Measurements from ENCODE around the gene PCK1.

The PCK1 gene

DNA sequence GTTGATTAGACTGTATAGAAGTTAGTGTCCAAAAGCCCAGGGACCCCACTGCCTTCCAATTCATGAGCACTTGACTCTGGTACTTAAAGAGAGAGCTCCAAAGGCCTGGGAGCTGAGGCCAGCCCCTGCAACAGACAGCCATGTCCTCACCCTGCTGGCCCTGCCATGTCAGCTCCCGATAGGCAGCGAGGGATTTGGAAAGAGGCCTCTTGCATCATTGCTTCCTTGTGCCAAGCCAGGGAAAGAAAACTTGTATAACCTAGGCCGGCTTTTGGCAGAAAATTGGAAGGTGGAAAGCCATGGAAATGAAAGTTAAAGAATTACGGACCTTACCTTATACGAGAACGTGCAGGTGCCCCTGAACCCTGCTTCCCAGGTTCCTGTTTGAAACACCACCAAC lies 8.4 kb upstream of the PCK1 start:
- H3K9ac ChIP-seq (ENCODE audit: low read length), result no peak overlapping the region
- no peaks in the 10 kb centered on the region for H3K36me3 ChIP-seq (ENCODE audit: control insufficient read depth, insufficient read depth, low read length)
- H3K27me3 ChIP-seq (ENCODE audit: control insufficient read depth, insufficient read depth, low read length), result no peaks in the 10 kb centered on the region; the same call in 1 of the 2 replicates
- H3K27ac ChIP-seq (ENCODE audit: low read depth, low read length), result no peak overlapping the region
- 0 out of 2 replicates have a peak, but pooled peaks cover 8% of the 10 kb centered on the region for H3K4me1 ChIP-seq (ENCODE audit: control insufficient read depth, insufficient read depth, low read length)
- H3K9me3 ChIP-seq (ENCODE audit: control insufficient read depth, insufficient read depth, low read depth, low read length), result no peaks in the 10 kb centered on the region
- H3K4me3 ChIP-seq (ENCODE audit: low read depth, low read length), result no peak overlapping the region

DNA sequence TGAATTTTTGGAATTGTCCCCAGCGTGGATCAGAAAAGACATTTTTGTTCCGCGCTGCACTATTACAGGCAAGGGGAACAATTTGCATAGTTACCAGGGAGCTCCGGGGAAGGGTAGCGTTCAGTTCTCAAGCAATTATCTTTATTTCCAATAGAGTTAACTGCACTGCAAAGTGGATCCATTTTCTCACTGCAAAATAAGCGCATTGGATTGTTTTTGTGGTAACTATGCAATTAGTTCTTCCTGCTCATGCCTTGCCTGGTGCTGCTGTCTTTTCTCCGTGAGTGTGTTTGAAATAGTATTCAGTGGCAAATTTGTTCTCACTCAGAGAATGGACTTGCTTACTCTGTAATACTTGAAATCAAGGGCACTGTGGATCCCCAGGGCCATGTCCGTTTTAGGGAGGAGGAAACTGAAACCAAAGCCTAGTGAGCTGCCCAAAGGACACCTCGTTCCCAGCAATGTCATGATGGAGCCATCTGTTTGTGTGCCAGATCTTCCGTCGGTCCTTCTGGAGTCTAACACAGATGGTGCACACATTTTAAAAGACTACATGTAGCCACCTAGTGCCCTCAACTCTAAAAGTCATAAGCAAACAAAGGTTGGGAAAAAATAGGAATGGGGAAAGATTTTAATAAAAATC lies 7.4 kb upstream of the PCK1 start:
- no peak overlapping the region for H3K9ac ChIP-seq (ENCODE audit: low read length)
- no peaks in the 10 kb centered on the region for H3K36me3 ChIP-seq (ENCODE audit: control insufficient read depth, insufficient read depth, low read length)
- H3K27ac ChIP-seq (ENCODE audit: low read depth, low read length), result no peak overlapping the region
- H3K4me1 ChIP-seq (ENCODE audit: control insufficient read depth, insufficient read depth, low read length), result 0 out of 2 replicates have a peak, but pooled peaks cover 8% of the 10 kb centered on the region
- no peaks in the 10 kb centered on the region for H3K9me3 ChIP-seq (ENCODE audit: control insufficient read depth, insufficient read depth, low read depth, low read length)
- no peak overlapping the region for H3K4me3 ChIP-seq (ENCODE audit: low read depth, low read length)
- no peaks in the 10 kb centered on the region; the same call in 1 of the 2 replicates for H3K27me3 ChIP-seq (ENCODE audit: control insufficient read depth, insufficient read depth, low read length)

DNA sequence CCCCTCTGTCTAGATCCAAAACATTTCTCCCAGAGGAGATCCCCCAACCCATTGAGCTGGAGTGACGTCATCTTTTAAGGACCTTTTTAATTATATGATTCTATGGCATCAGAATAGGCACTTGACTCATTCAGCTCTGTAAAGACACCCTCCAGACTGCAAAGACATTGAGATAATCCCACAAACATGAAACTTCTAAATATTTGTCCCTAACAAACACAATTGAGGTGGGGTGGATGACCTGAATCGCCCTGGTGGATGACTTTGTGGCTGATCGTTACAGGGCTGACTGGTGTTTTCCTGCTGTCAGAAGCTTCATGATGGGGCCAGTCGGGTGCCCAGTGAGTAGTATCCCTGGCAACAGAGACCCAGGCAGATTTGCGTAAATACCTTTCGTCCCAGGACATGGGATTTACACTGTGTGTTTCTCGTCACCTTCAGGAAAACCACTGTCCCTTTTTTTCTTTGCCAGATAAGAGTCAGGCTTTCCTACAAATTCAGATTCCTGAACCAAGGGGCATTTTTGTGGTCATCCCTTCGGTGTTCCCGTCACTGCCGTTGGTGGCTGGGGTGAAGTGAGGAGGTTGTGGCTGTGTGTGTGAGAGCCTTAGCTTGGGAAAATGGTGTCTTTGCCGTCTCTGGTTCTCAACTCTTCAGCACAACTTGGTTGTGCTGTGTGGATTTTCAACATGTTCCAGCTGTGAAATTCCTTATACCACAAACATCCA lies 5.3 kb upstream of the PCK1 start:
- H3K9ac ChIP-seq (ENCODE audit: low read length), result no peak overlapping the region

DNA sequence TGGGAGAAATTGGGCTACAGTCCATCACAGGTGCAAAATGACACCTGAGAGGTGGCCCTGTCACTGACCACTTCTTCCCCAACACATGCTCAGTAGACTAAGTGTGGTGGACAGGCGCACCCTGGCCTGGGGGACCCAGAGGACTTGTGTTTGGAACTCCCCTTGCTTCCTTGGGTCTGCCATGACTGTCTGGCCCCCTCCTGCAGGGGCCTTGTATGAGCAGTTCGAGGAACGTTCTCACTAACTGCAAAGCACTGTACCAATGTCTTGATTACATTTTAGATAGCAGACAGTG lies 4.0 kb upstream of the PCK1 start:
- Histone ChIP-seq H3K27me3 (ENCODE audit: control insufficient read depth, insufficient read depth, low read length) (no peaks in the 10 kb centered on the region; the same call in 1 of the 2 replicates), H3K27ac (ENCODE audit: low read depth, low read length) (no peak overlapping the region), H3K9me3 (ENCODE audit: control insufficient read depth, insufficient read depth, low read depth, low read length) (no peaks in the 10 kb centered on the region), H3K36me3 (ENCODE audit: control insufficient read depth, insufficient read depth, low read length) (no peaks in the 10 kb centered on the region), H3K9ac (ENCODE audit: low read length) (no peak overlapping the region), H3K4me1 (ENCODE audit: control insufficient read depth, insufficient read depth, low read length) (0 out of 2 replicates have a peak, but pooled peaks cover 12% of the 10 kb centered on the region), H3K4me3 (ENCODE audit: low read depth, low read length) (no peak overlapping the region)

More for the DNA sequence above, 5.3 kb upstream of the PCK1 start:
- 0 out of 2 replicates have a peak, but pooled peaks cover 12% of the 10 kb centered on the region for H3K4me1 ChIP-seq (ENCODE audit: control insufficient read depth, insufficient read depth, low read length)
- H3K4me3 ChIP-seq (ENCODE audit: low read depth, low read length), result no peak overlapping the region
- no peaks in the 10 kb centered on the region; the same call in 1 of the 2 replicates for H3K27me3 ChIP-seq (ENCODE audit: control insufficient read depth, insufficient read depth, low read length)
- H3K9me3 ChIP-seq (ENCODE audit: control insufficient read depth, insufficient read depth, low read depth, low read length), result no peaks in the 10 kb centered on the region
- H3K36me3 ChIP-seq (ENCODE audit: control insufficient read depth, insufficient read depth, low read length), result no peaks in the 10 kb centered on the region
- H3K27ac ChIP-seq (ENCODE audit: low read depth, low read length), result no peak overlapping the region

DNA sequence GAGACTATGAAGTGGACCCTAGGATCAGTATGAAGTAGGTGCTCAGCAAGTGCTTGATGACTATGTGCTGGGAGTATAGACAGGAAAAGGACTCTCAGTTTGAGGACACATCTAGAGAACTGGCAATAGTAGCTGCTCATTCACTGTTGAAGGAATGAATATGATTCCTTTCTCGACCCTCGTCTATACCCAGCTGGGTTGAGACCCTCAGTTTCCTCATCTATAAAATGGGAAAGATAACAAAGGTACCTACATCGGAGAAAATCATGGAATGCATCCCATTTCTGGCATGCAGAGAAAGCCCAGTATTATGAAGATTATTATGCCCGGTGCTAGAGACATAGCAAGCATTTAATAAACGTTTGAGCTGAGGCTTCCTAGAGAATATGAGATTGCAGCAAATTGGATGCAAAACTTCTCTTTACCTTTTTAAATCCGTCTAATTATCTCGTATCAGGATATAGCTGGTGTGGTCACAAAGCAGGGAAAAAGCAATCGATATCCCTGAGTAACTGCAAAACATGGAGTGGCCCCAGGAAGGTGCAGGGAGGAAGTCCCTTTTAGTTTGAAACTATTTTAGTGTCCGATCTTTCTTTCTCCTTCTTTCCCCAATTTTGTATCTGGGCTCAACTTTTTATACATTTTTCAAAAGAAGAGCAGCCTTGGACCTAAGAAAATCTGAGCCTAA lies 2.8 kb upstream of the PCK1 start:
- no peak overlapping the region for H3K4me3 ChIP-seq (ENCODE audit: low read depth, low read length)
- no peaks in the 10 kb centered on the region for H3K9me3 ChIP-seq (ENCODE audit: control insufficient read depth, insufficient read depth, low read depth, low read length)
- H3K27me3 ChIP-seq (ENCODE audit: control insufficient read depth, insufficient read depth, low read length), result no peaks in the 10 kb centered on the region; the same call in 1 of the 2 replicates
- 0 out of 2 replicates have a peak, but pooled peaks cover 12% of the 10 kb centered on the region for H3K4me1 ChIP-seq (ENCODE audit: control insufficient read depth, insufficient read depth, low read length)
- H3K27ac ChIP-seq (ENCODE audit: low read depth, low read length), result no peak overlapping the region
- H3K36me3 ChIP-seq (ENCODE audit: control insufficient read depth, insufficient read depth, low read length), result no peaks in the 10 kb centered on the region
- no peak overlapping the region for H3K9ac ChIP-seq (ENCODE audit: low read length)

DNA sequence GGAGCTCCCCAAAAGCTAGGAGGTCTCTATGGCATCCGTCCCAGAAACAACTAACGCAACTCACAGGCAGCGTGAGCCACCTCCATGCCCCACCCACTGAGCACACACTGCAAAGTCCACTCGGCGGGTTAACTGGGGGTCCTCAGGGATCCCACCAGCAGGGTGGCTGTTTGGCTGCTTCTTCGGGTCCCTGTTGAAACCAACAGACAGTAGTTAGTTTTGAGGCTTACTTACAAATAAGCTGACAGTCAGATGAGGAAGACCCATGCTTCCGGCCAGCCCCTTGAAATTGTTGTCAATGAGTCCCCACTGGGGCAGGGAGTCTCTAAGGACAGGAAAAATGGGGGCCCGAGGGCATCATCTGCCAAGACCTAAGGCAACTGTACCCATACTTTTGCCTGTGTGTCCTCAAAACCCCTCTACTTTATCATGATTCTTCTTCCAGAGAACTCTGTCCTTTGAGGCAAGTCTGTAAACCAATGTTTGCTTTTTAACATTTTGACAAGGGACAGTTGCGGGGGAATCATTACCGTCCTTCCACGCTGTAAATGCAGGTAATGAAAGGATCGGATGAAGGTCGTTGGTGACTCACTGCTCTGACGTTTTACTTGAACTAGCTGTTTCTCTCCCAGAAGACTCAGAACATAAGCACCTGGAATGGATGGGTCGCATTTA lies 2.2 kb upstream of the PCK1 start:
- H3K9me3 ChIP-seq (ENCODE audit: control insufficient read depth, insufficient read depth, low read depth, low read length), result no peaks in the 10 kb centered on the region
- 0 out of 2 replicates have a peak, but pooled peaks cover 10% of the 10 kb centered on the region for H3K4me1 ChIP-seq (ENCODE audit: control insufficient read depth, insufficient read depth, low read length)
- no peaks in the 10 kb centered on the region for H3K36me3 ChIP-seq (ENCODE audit: control insufficient read depth, insufficient read depth, low read length)
- H3K27me3 ChIP-seq (ENCODE audit: control insufficient read depth, insufficient read depth, low read length), result no peaks in the 10 kb centered on the region; the same call in 1 of the 2 replicates
- H3K4me3 ChIP-seq (ENCODE audit: low read depth, low read length), result no peak overlapping the region
- no peak overlapping the region for H3K9ac ChIP-seq (ENCODE audit: low read length)
- H3K27ac ChIP-seq (ENCODE audit: low read depth, low read length), result no peak overlapping the region

DNA sequence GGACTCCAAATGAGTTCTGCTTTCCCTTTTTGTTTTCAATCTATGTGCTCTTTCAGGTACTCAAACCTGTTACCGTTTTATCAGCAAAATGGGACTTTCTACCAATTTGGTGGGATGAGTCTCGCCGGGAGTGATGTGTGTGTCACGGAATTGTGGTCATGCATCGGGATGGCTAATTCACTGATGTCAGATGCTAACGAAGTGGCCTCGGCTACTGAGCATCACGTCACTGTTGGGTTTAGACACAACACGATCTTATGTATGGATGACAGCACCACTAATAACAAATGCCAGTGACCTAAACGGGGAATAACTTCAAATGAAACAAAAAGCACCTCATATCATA lies 1.6 kb upstream of the PCK1 start:
- Histone ChIP-seq H3K27ac (ENCODE audit: low read depth, low read length) (no peak overlapping the region), H3K36me3 (ENCODE audit: control insufficient read depth, insufficient read depth, low read length) (no peaks in the 10 kb centered on the region), H3K9me3 (ENCODE audit: control insufficient read depth, insufficient read depth, low read depth, low read length) (no peaks in the 10 kb centered on the region), H3K4me1 (ENCODE audit: control insufficient read depth, insufficient read depth, low read length) (0 out of 2 replicates have a peak, but pooled peaks cover 5% of the 10 kb centered on the region), H3K4me3 (ENCODE audit: low read depth, low read length) (no peak overlapping the region), H3K9ac (ENCODE audit: low read length) (no peak overlapping the region), H3K27me3 (ENCODE audit: control insufficient read depth, insufficient read depth, low read length) (no peaks in the 10 kb centered on the region; the same call in 1 of the 2 replicates)

DNA sequence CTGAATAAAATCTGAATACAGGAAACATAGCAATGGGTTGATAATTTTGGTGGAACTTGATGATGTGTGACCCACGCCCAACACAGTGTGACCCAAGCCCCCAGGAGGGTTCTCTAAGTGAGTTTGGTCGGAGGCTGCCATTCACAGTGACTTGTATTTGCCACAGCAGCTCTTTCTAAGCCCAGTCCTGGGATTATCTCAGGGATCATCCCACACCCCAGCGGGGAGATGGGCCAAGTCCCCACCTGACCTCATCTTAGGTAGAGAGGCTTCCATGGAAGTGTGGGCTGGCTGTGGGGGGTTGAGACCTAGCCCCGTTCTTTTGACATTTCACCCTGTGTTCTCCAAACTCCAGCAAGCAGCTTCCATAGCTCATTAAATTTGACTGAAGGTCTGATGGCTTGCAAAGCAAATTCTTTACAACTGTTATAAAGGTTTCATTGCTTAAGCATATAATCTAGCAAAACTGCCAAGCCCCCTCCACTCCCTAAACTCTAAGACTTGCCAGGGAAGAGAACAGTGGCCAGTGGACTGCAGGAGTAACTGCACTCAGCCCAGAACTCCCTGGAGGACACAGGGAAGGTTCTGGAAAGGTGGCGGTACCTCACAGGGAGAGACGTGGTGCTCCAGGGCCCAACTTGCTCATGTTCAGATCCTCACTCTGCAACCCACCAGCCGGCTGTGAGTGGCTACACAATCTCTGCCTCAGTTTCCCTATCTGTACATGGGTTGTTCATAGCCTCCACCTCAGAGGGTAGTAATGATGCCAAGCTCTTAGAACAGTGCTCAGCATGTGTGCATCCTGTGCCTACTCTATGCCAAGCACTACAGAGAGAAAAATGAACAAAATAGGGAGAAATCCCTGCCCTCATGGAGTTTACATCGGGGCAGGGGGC lies 1.0 kb upstream of the PCK1 start:
- H3K36me3 ChIP-seq (ENCODE audit: control insufficient read depth, insufficient read depth, low read length), result no peaks in the 10 kb centered on the region
- 0 out of 2 replicates have a peak, but pooled peaks cover 4% of the 10 kb centered on the region for H3K4me1 ChIP-seq (ENCODE audit: control insufficient read depth, insufficient read depth, low read length)
- H3K27me3 ChIP-seq (ENCODE audit: control insufficient read depth, insufficient read depth, low read length), result no peaks in the 10 kb centered on the region; the same call in 1 of the 2 replicates
- H3K4me3 ChIP-seq (ENCODE audit: low read depth, low read length), result no peak overlapping the region
- no peaks in the 10 kb centered on the region for H3K9me3 ChIP-seq (ENCODE audit: control insufficient read depth, insufficient read depth, low read depth, low read length)
- no peak overlapping the region for H3K9ac ChIP-seq (ENCODE audit: low read length)
- H3K27ac ChIP-seq (ENCODE audit: low read depth, low read length), result no peak overlapping the region

DNA sequence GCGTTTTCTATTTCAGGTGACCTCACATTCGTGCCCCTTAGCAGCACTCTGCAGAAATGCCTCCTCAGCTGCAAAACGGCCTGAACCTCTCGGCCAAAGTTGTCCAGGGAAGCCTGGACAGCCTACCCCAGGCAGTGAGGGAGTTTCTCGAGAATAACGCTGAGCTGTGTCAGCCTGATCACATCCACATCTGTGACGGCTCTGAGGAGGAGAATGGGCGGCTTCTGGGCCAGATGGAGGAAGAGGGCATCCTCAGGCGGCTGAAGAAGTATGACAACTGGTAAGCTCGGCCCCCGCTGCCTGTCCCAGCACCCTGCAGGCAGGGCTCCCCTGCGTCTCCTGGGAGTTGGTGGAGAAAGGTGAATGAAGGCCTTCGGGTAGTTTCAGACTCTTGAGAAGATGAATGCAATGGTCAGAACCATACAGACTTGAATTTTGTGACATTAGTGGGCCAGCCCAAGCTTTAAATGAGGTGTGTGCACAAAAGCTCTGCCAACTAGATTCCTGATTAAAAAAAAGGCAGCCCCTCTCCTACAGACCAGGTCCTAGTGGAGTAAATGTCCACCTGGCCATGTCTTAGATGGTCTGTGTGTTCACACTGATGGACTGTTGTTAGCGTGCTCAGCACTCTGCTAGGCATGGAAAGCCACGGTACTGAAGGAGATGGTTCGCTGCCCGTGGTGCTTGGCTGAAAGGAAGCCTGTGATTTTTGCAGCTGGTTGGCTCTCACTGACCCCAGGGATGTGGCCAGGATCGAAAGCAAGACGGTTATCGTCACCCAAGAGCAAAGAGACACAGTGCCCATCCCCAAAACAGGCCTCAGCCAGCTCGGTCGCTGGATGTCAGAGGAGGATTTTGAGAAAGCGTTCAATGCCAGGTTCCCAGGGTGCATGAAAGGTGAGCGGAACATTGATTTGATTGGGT lies 708 bp downstream of the PCK1 start:
- H3K27me3 ChIP-seq (ENCODE audit: control insufficient read depth, insufficient read depth, low read length), result no peaks in the 10 kb centered on the region
- 0 out of 2 replicates have a peak, but pooled peaks cover 4% of the 10 kb centered on the region for H3K4me1 ChIP-seq (ENCODE audit: control insufficient read depth, insufficient read depth, low read length)
- no peak overlapping the region for H3K9ac ChIP-seq (ENCODE audit: low read length)
- no peak overlapping the region for H3K27ac ChIP-seq (ENCODE audit: low read depth, low read length)
- H3K9me3 ChIP-seq (ENCODE audit: control insufficient read depth, insufficient read depth, low read depth, low read length), result no peaks in the 10 kb centered on the region
- H3K4me3 ChIP-seq (ENCODE audit: low read depth, low read length), result no peak overlapping the region
- no peaks in the 10 kb centered on the region for H3K36me3 ChIP-seq (ENCODE audit: control insufficient read depth, insufficient read depth, low read length)
